Heart right ventricle (tissue), 16 donors: ENCODE measurements around the gene UPF3A. TPM values are rescaled to one million over a fixed set of nuclear protein-coding genes. Genes with fewer than 3 reads are reported as not detected.
"Not testable (repeated sequence)": the region's sequence is repeated elsewhere in the genome, so short reads cannot be mapped to it uniquely, and the experiment has no call there.

ENCODE experiments used
- ATAC-seq, 8 donors: fragments of 200-7000 bp; cut with Tn5 transposase; one replicate each; pipeline ENCODE4 v1.9.1; 2020; ENCODE audit warnings: mild to moderate bottlenecking in 8 of 8, moderate library complexity in 8 of 8, moderate number of reproducible peaks in 1 of 8
- DNase-seq, 2 donors: peaks; one replicate each; pipeline ENCODE4 v3.0.0-alpha.2; 2020
- H3K27ac ChIP-seq, 10 donors: fragments of 200-600 bp; sonication (generic) in 2 of 10; one replicate each; pipeline versions ENCODE4 v1.5.0 to v1.8.0; 2020 to 2022; ENCODE audit warnings: mild to moderate bottlenecking in 3 of 10
- H3K27me3 ChIP-seq, 7 donors: fragments of 200-600 bp; one replicate each; pipeline ENCODE4 v1.8.0; 2021 to 2022; ENCODE audit warnings: mild to moderate bottlenecking in 2 of 7
- H3K36me3 ChIP-seq, 9 donors: fragments of 200-600 bp; sonication (generic) in 1 of 9; one replicate each; pipeline versions ENCODE4 v1.5.0 to v1.8.0; 2020 to 2022; ENCODE audit warnings: mild to moderate bottlenecking in 2 of 9
- H3K4me1 ChIP-seq, 9 donors: fragments of 200-600 bp; sonication (generic) in 1 of 9; one replicate each; pipeline versions ENCODE4 v1.5.0 to v1.8.0; 2020 to 2022; ENCODE audit warnings: mild to moderate bottlenecking in 4 of 9
- H3K4me3 ChIP-seq, 10 donors: fragments of 200-600 bp; sonication (generic) in 2 of 10; one replicate each; pipeline versions ENCODE4 v1.5.0 to v1.8.0; 2020 to 2022; ENCODE audit warnings: mild to moderate bottlenecking in 7 of 10, moderate library complexity in 2 of 10
- H3K9me3 ChIP-seq, 11 donors: fragments of 200-600 bp in 10 of 11; sonication (generic) in 2 of 11; one replicate each; pipeline versions ENCODE4 v1.5.0 to v1.8.0; 2013 to 2022; ENCODE audit warnings: mild to moderate bottlenecking in 2 of 11, control low read depth in 1 of 11, moderate library complexity in 1 of 11
- CTCF ChIP-seq, 9 donors: fragments of 200-600 bp; sonication (generic) in 2 of 9; IDR thresholded peaks; one replicate each; pipeline versions ENCODE4 v1.5.0 to v1.8.0; 2021 to 2022; ENCODE audit warnings: antibody characterized with exemption in 9 of 9, mild to moderate bottlenecking in 5 of 9, moderate library complexity in 1 of 9
- WGBS, 2 donors: extraction: QIAGEN DNeasy Blood & Tissue Kit; methylation state at CpG; one replicate each; pipeline ENCODE4 v1.1.7; 2013; ENCODE audit warnings: inconsistent platforms in 1 of 2; 5-methylcytosine and 5-hydroxymethylcytosine counted together
- intact Hi-C, 10 donors: fragments of 100-400 bp; cut with DNase I; formaldehyde crosslinking; loops; one replicate each; pipeline versions ENCODE4 v1.11.1 to v1.14.2; 2022
- polyA plus RNA-seq, 2 donors: library from polyadenylated mRNA; stranded (reverse); fragments of 200-250 nt; gene quantifications; one replicate each; pipeline ENCODE4 v1.2.3, GENCODE V29; 2013
- total RNA-seq, 10 donors: library from RNA; stranded (reverse); fragmentation: NEBNext Ultra II Directional in 3 of 10; extraction: Animal tissue kit (Norgen Biotek cat#: 25700) in 3 of 10; gene quantifications; one replicate each; pipeline versions ENCODE4 v1.2.1 to v1.2.4, GENCODE V29; 2021 to 2023
- donor health status: Arrhythmogenic right ventricular cardiomyopathy.
- donor health status: ischemic (EF 13 %, LVEDD 7.1; RV severe dilation, severe dysfunction).
- donor health status: healthy with polysubstance abuse.
- donor health status: DM: no; HTN: yes; CAD: no.
- donor health status: DM: no; HTN: no; CAD: no.
- donor health status: ischemic (EF 25% LVEDD 6.9; RV normal size, moderate dysfunction).
- donor health status: ischemic (EF 25% LVEDD 5.7; RV mildly dilated, moderate dysfunction).
- donor health status: healthy.
- donor health status: DM: yes; HTN: yes; CAD: no.
- donor health status: Ischemic cardiomyopathy.
- donor health status: ischemic (EF 35%, LVEDD 5.7; RV mildly dilated, moderate dysfunction).
- donor health status: nonischemic (EF 11% LVEDD 7.7; RV severe dilation, severe dysfunction).
- donor health status: DM: yes; HTN: yes; CAD: no.
- donor health status: PGD.
- donor health status: ischemic (EF 29% LVEDD 5.4; RV normal size, mild dysfunction).
- donor health status: nonischemic (EF 23%, LVEDD 6.1; RV moderate dilation, normal function).

The UPF3A gene
- total and polyA plus RNA-seq, 12 donors = 16.6 to 105 (median 20.4) TPM

GRCh38 chr13:114263578-114263977 is 17.8 kb upstream of the UPF3A start:
- Histone ChIP-seq H3K9me3 (no peaks in the 10 kb centered on the region), H3K4me3 (no peak overlapping the region), H3K4me1 (peaks cover 0 to 25% (median 6%) of the 10 kb centered on the region in 9 donors), H3K27me3 (no peaks in the 10 kb centered on the region), H3K27ac (no peak overlapping the region), H3K36me3 (peaks cover 0 to 100% (median 89%) of the 10 kb centered on the region in 9 donors)
- ATAC-seq (no peak), DNase-seq (no peak)
- no peak for TF ChIP-seq CTCF (IDR thresholded peaks at IDR 0.05)
- intact Hi-C loops = no loop called here
- 86 to 87% methylated on average over 5 of the region's 5 CpGs for WGBS, 2 donors

- H3K27ac ChIP-seq, H3K27me3 ChIP-seq, ATAC-seq, H3K9me3 ChIP-seq, DNase-seq, intact Hi-C loops, H3K4me3 ChIP-seq: not testable (repeated sequence)
- 95 to 97% methylated on average over 13 of the region's 13 CpGs for WGBS, 2 donors
- peaks cover 0 to 23% (median 6%) of the 10 kb centered on the region in 9 donors for H3K4me1 ChIP-seq
- peaks cover 0 to 100% (median 89%) of the 10 kb centered on the region in 9 donors for H3K36me3 ChIP-seq
Measured at GRCh38 chr13:114264313-114264712, 17.1 kb upstream of the UPF3A start.

GRCh38 chr13:114264886-114265611 is 16.4 kb upstream of the UPF3A start:
- Histone ChIP-seq H3K9me3 (no peaks in the 10 kb centered on the region), H3K27ac (no peak overlapping the region), H3K4me3 (no peak overlapping the region), H3K27me3 (no peaks in the 10 kb centered on the region), H3K36me3 (peaks cover 0 to 100% (median 87%) of the 10 kb centered on the region in 9 donors), H3K4me1 (peaks cover 0 to 17% (median 6%) of the 10 kb centered on the region in 9 donors)
- WGBS, 2 donors = 92 to 94% methylated on average over 8 of the region's 8 CpGs
- no peak for TF ChIP-seq CTCF (IDR thresholded peaks at IDR 0.05)
- intact Hi-C loops = no loop called here
- ATAC-seq (no peak), DNase-seq (no peak)

GRCh38 chr13:114266241-114266640 is 15.2 kb upstream of the UPF3A start:
- intact Hi-C loops = no loop called here
- Histone ChIP-seq H3K27me3 (no peaks in the 10 kb centered on the region), H3K4me3 (no peak overlapping the region), H3K27ac (no peak overlapping the region), H3K36me3 (peaks cover 0 to 99% (median 78%) of the 10 kb centered on the region in 9 donors), H3K4me1 (peaks cover 0 to 13% (median 4%) of the 10 kb centered on the region in 9 donors), H3K9me3 (no peaks in the 10 kb centered on the region)
- DNase-seq (no peak), ATAC-seq (no peak)
- TF ChIP-seq CTCF (IDR thresholded peaks at IDR 0.05) = no peak
- WGBS, 2 donors = 95 to 97% methylated on average over 5 of the region's 5 CpGs
